Spleen (tissue), 11 donors: ENCODE results near the gene EDAR. TPM values are rescaled to one million over a fixed set of nuclear protein-coding genes. Genes with fewer than 3 reads are reported as not detected.

Experiments used
- DNase-seq: peaks from one replicate; pipeline ENCODE4 v3.0.0-alpha.2; 2020
- H3K27ac ChIP-seq, 8 donors: fragments of 200-600 bp; sonication (generic) in 7 of 8; 1 replicate in 4 of 8; 2 replicates in 4 of 8; pipeline versions ENCODE4 v1.5.0 to v1.8.0; 2016 to 2021; ENCODE audit warnings: inconsistent platforms in 4 of 8, mild to moderate bottlenecking in 4 of 8, moderate library complexity in 1 of 8
- H3K27me3 ChIP-seq, 7 donors: fragments of 200-600 bp; sonication (generic) in 6 of 7; replicated peaks in 1 of 7; 1 replicate in 4 of 7; 2 replicates in 3 of 7; pipeline versions ENCODE4 v1.5.0 to v1.8.0; 2016 to 2021; ENCODE audit warnings: inconsistent platforms in 3 of 7, mild to moderate bottlenecking in 1 of 7
- H3K36me3 ChIP-seq, 6 donors: fragments of 200-600 bp; sonication (generic) in 5 of 6; 1 replicate in 4 of 6; 2 replicates in 2 of 6; pipeline versions ENCODE4 v1.5.0 to v1.8.0; 2016 to 2021; ENCODE audit warnings: inconsistent platforms in 2 of 6
- H3K4me1 ChIP-seq, 6 donors: fragments of 200-600 bp; sonication (generic) in 5 of 6; 1 replicate in 3 of 6; 2 replicates in 3 of 6; pipeline versions ENCODE4 v1.5.0 to v1.8.0; 2016 to 2021; ENCODE audit warnings: inconsistent platforms in 3 of 6
- H3K4me3 ChIP-seq, 8 donors: fragments of 200-600 bp; sonication (generic) in 7 of 8; 1 replicate in 4 of 8; 2 replicates in 4 of 8; pipeline versions ENCODE4 v1.5.0 to v1.8.0; 2016 to 2021; ENCODE audit warnings: inconsistent platforms in 4 of 8, mild to moderate bottlenecking in 4 of 8, moderate library complexity in 2 of 8
- H3K9me3 ChIP-seq, 8 donors: fragments of 200-600 bp; sonication (generic) in 7 of 8; 1 replicate in 4 of 8; 2 replicates in 4 of 8; pipeline versions ENCODE4 v1.5.0 to v1.8.0; 2016 to 2021; ENCODE audit warnings: inconsistent platforms in 4 of 8
- POLR2A ChIP-seq, 3 donors: fragments of 450-650 bp; IDR thresholded peaks; one replicate each; pipeline ENCODE4 v1.5.1; 2017; ENCODE audit warnings: antibody characterized with exemption in 3 of 3, mild to moderate bottlenecking in 1 of 3
- POLR2AphosphoS5 ChIP-seq, 3 donors: sonication (generic); formaldehyde crosslinking; IDR thresholded peaks; one replicate each; pipeline ENCODE4 v1.5.1; 2017; ENCODE audit warnings: antibody characterized with exemption in 3 of 3
- WGBS, 5 donors: extraction: QIAGEN DNeasy Blood & Tissue Kit in 3 of 5; methylation state at CpG; one replicate each; pipeline versions ENCODE4 v1.1.5 to v1.1.7; 2013 to 2018; 5-methylcytosine and 5-hydroxymethylcytosine counted together
- intact Hi-C: fragments of 100-400 bp; cut with DNase I; formaldehyde crosslinking; loops from one replicate; pipeline ENCODE4 v1.15.0; 2023; ENCODE audit warnings: low total_unique reads
- polyA plus RNA-seq, 3 donors: library from polyadenylated mRNA; stranded (reverse); fragments of 200-250 nt; gene quantifications; one replicate each; pipeline ENCODE4 v1.2.1, GENCODE V29; 2013
- total RNA-seq, 7 donors: library from RNA; depleted of rRNA in 3 of 7; stranded (reverse); fragments of >200 nt in 3 of 7; fragmentation: NEBNext Ultra II Directional in 4 of 7; extraction: Animal tissue kit (Norgen Biotek cat#: 25700) in 4 of 7; gene quantifications; one replicate each; pipeline versions ENCODE4 v1.1.0 to v1.2.1, GENCODE V29; 2016 to 2021
- TF ChIP-seq, protein P1 (sequence below), 11 experiments: fragments of 200-600 bp in 7 of 11; fragments of 450-650 bp in 4 of 11; sonication (generic) in 4 of 11; IDR thresholded peaks in 8 of 11; conservative IDR thresholded peaks in 3 of 11; 1 replicate in 7 of 11; 2 replicates in 4 of 11; pipeline versions ENCODE4 v1.4.0 to v1.8.0; 2016 to 2021; ENCODE audit warnings: antibody characterized with exemption in 11 of 11, inconsistent platforms in 4 of 11, mild to moderate bottlenecking in 1 of 11
- donor health status: healthy with polysubstance abuse.
- donor health status: DM: no; HTN: no; CAD: no; lungs with moderate emphysema.
- donor health status: DM: no; HTN: no; CAD: no.
- donor health status: Bipolar disorder and iron deficiency.
- donor health status: healthy.
- donor health status: DM: no; HTN: no; CAD: no.
- donor health status: DM: yes; HTN: yes; CAD: no.

EDAR gene
- total and polyA plus RNA-seq, 10 donors = 0.02 to 0.67 (median 0.15) TPM; not detected in 2

DNA sequence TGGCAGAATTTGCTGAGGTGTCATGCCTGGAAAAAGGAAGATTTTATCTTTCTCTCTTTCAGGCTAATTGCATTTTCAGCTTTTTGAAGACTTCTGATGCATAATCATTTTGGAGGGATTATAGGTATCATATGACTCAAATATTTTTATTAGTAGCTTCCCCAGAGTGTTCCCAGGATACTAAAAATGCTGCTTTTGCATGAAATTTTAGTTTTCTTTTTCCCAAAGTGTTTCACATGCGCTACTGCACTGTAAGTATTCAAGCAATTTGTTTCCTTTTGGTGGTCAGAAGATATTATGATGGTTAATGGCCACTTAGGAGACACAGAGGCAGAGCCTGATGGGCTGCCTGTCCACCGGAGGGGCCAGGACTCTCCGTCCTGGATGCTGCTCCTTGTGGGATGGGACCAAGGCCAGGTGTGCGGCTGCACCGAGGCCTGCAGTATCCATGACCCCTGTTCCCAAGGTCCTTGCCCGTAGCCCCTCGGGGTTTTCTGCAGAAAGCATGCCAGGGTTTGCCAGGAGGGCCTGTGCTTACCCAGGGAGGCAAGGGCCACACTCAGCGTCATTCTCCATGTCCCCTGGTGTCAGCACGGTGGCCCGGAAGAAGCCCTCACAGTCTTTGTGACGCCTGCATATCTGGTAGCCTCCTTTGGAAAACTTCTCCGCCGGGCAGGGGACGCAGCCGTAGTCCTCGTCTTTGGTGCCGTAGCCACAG lies 60.2 kb downstream of the EDAR start:
- no peaks in the 10 kb centered on the region for H3K27me3 ChIP-seq
- H3K4me3 ChIP-seq = no peak overlapping the region
- TF ChIP-seq POLR2AphosphoS5 (IDR thresholded peaks at IDR 0.05) (no peak), POLR2A (IDR thresholded peaks at IDR 0.05) (no peak)
- TF ChIP-seq, protein P1, sequence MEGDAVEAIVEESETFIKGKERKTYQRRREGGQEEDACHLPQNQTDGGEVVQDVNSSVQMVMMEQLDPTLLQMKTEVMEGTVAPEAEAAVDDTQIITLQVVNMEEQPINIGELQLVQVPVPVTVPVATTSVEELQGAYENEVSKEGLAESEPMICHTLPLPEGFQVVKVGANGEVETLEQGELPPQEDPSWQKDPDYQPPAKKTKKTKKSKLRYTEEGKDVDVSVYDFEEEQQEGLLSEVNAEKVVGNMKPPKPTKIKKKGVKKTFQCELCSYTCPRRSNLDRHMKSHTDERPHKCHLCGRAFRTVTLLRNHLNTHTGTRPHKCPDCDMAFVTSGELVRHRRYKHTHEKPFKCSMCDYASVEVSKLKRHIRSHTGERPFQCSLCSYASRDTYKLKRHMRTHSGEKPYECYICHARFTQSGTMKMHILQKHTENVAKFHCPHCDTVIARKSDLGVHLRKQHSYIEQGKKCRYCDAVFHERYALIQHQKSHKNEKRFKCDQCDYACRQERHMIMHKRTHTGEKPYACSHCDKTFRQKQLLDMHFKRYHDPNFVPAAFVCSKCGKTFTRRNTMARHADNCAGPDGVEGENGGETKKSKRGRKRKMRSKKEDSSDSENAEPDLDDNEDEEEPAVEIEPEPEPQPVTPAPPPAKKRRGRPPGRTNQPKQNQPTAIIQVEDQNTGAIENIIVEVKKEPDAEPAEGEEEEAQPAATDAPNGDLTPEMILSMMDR (IDR thresholded peaks at IDR 0.05 in 8 of 11, conservative IDR thresholded peaks at IDR 0.05 in 3 of 11) = peak in 1 of 11 experiments; percentile 27
- H3K36me3 ChIP-seq = no peaks in the 10 kb centered on the region
- no peaks in the 10 kb centered on the region for H3K4me1 ChIP-seq
- no peaks in the 10 kb centered on the region for H3K9me3 ChIP-seq
- peak; percentile 45 for DNase-seq
- intact Hi-C loops = no loop called here
- H3K27ac ChIP-seq = no peak overlapping the region
- WGBS, 5 donors = 86 to 91% (median 87%) methylated on average over 16 to 17 of the region's 17 CpGs

DNA sequence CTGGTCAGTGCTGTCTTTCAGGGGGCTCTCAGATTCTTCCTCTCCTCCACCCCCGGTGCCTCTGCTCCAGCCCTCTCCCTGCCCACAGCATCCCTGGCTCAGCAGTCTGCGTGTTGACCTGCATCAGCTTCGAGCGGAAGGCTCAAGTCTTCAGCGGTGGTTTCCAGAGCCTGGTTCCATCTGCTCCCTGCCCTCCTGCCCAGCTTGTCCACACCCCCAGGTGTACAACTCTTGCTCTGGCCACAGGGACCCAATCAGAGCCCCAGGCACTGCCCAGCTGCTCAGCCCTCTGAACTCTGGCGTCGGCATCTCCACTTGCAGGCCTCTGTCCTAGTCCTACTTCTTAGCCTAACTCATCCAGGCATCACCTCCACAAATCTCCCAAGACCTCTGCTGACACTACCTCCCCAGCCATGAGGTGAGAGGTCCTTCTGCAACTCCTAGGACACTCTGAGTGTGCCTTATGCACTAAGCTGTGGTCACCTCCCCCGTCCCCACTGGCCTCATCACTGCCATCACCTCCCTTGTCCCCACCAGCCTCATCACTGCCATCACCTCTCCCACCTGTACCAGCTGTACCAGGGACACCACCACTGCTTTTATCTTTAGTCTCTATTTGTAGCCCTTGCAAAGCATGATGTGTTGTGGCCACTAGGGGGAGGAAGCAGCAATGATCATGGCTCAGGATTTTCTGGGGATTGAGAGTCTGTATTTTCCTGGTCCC lies 60.9 kb downstream of the EDAR start:
- Histone ChIP-seq H3K4me3 (no peak overlapping the region), H3K27me3 (no peaks in the 10 kb centered on the region), H3K27ac (no peak overlapping the region), H3K4me1 (no peaks in the 10 kb centered on the region), H3K9me3 (no peaks in the 10 kb centered on the region), H3K36me3 (no peaks in the 10 kb centered on the region)
- TF ChIP-seq POLR2AphosphoS5 (IDR thresholded peaks at IDR 0.05) (no peak), POLR2A (IDR thresholded peaks at IDR 0.05) (no peak)
- TF ChIP-seq, protein P1 (IDR thresholded peaks at IDR 0.05 in 8 of 11, conservative IDR thresholded peaks at IDR 0.05 in 3 of 11) = peak; percentile 37 to 72 (median 59)
- intact Hi-C loops = no loop called here
- 80 to 87% (median 84%) methylated on average over 8 of the region's 8 CpGs for WGBS, 5 donors
- peak; percentile 50 for DNase-seq

GRCh38 chr2:108927405-108927804 lies 61.6 kb downstream of the EDAR start:
- TF ChIP-seq POLR2AphosphoS5 (IDR thresholded peaks at IDR 0.05) (no peak), POLR2A (IDR thresholded peaks at IDR 0.05) (no peak)
- TF ChIP-seq, protein P1 (IDR thresholded peaks at IDR 0.05 in 8 of 11, conservative IDR thresholded peaks at IDR 0.05 in 3 of 11) = no peak
- H3K4me1 ChIP-seq = no peaks in the 10 kb centered on the region
- 73 to 96% (median 85%) methylated on average over 6 to 7 of the region's 7 CpGs for WGBS, 5 donors
- peak; percentile 62 for DNase-seq
- intact Hi-C loops = no loop called here
- no peaks in the 10 kb centered on the region for H3K27me3 ChIP-seq
- no peaks in the 10 kb centered on the region for H3K9me3 ChIP-seq
- H3K27ac ChIP-seq = no peak overlapping the region
- no peaks in the 10 kb centered on the region for H3K36me3 ChIP-seq
- H3K4me3 ChIP-seq = no peak overlapping the region
